Kidney glomerular epithelial cell (primary cell): Measurements from ENCODE around the gene PARP3.
A peak's percentile ranks its signal among the peaks of the same experiment; 100 is the strongest.

Experiments
- DNase-seq: peaks from one replicate; lab custom pipeline; 2025; lab: John Stamatoyannopoulos, UW

Gene PARP3

DNA sequence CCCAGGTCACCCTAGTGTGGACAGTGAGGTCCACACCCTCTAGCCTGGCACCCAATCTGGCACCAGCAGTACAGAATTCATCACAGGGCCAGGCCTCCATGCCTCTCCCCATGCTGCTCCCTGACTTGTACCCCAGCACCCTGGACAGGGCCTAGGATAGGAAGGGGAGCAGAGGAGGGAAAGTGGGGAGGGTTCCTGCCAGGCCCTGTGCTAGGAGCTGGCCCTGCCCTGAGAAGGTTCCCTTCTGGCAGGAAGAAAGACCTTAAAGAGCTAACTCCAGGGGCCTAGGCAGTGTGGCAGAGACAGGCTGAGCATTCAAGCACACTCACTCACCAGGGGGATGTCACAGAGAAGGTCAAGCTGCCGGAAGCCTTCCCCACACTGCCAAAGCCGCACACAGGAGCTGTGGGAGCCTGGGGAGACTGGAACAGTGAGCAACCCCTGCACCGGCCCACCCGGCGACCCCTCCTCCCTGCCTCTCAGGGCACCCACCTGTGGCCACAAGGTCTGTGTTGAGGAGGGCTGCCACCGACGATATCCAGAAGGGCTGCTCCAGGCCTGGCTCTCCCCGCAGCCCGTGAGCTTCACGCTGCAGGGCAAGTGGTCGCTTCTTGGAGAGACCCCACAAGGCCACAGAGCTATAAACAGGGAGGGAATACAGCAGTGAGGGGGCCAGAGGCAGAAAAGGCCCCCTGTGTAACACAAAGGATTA lies 7.9 kb upstream of the PARP3 start:
- DNase-seq, result no peak

GRCh38 chr3:51934991-51935885 lies 6.9 kb upstream of the PARP3 start:
- DNase-seq, result no peak

DNA sequence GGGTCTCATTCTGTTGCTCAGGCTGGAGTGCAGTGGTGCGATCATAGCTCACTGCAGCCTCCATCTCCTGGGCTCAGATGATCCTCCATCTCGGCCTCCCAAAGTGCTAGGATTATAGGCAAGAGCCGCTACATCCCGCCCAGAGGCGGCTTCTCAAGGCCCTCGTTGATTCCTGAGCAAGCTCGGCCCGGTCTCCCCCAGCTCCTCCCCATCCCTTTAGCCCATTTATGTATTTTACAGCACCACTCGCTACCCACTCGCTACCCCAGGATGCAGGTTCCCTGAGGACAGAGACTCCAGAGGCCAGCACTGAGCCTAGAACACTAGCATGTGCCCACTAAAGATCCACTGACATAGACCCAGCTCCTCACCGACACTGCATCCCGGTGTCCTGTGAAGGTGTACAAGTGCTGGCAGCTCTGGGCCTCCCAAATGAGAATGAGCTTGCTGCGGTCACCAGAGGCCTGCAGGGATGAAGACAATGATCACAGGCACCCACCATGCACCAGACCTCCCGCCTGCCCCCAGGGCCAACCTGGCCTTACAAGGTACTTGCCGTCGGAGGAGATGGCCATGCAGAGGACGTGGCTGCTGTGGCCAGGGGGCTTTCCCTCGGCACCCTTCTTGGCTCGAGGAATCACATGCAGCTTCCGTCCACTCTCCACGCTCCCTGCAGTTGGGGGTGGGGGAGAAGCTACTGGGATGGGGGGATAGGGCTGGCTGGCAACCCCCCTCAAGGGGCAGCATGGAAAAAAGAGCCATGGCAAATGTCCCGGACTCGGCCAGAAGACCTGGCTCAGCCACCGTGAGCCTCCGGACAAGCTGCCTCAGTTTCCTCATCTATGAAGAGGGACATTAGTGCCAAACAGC lies 6.0 kb upstream of the PARP3 start:
- DNase-seq, result no peak

DNA sequence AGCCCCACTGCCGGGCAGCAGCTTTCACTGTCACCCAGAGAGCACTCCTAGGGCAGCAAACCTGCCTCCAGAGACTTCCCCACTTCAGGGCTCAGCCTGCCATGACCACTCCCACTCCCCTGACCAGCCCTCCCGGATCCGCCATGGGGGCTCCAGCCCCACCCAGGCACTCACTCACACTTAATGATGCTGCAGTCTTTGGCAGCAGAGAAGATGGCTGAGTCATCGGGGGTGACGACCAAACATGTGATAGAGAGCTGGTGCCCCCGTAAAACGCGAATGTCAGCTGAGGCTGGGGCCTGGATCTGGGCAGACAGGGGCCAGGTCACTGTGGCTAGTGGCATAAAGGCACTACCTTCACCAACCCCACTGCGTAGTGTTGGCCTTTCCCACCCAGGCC lies 5.1 kb upstream of the PARP3 start:
- DNase-seq, result no peak

DNA sequence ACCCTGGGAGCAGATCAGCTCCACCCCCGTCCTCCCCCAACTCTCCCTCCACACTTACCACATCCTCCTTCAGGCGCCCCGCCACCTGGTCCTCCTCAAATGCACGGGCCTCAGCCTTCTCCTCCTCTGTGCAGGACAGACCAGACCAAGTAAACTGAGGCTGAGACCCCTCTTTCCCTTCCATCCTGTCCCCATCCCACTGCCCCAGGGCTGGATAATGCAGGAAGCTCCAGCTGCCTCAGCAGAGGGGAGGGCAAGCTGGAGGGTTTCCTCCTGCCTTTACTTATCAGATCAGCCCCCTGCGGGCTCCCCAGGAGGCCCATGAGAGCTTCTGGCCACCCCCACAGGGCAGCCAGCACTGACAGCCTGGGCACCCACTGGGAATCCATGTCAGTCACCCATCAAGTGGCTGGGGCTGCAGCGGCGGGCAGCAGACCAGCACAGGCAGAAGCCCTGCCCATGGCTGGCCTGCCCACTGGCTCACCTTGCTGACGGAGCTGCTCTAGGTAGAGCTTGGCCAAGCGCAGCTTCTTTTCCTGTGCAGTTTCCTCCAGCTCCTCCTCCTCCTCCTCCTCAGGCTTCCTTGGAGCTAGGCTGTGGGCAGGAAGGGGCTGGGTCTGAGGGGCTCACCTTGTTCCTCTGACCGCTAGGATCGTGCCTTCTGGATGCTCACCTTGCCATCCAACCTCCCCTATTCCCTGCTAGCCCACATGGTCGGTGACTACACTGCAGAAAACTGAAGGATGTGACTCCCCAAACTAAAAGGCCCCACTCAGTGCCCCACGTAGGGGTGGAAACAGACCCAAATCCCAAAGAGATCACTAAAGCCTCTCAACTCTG lies 4.3 kb upstream of the PARP3 start:
- DNase-seq, result no peak

GRCh38 chr3:51938780-51939425 lies 3.3 kb upstream of the PARP3 start:
- no peak for DNase-seq

GRCh38 chr3:51940648-51941462 lies 1.3 kb upstream of the PARP3 start:
- no peak for DNase-seq

DNA sequence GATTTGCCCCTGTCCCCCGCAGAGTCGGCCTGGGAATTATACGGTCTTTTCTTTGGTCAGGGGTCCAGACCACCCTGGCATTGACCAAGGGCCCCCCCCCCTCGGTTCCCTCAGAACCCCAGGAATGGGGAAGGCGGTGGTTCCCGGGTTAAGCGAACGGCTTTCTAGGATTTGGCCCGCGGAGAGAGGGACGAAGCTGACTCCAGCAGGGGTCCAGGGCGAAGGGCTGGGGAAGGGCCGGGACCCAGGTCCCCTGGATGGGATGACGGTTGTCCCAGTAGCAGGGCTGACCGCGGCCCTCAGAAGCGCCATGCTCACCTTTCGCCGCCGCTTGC lies 733 bp upstream of the PARP3 start:
- no peak for DNase-seq

DNA sequence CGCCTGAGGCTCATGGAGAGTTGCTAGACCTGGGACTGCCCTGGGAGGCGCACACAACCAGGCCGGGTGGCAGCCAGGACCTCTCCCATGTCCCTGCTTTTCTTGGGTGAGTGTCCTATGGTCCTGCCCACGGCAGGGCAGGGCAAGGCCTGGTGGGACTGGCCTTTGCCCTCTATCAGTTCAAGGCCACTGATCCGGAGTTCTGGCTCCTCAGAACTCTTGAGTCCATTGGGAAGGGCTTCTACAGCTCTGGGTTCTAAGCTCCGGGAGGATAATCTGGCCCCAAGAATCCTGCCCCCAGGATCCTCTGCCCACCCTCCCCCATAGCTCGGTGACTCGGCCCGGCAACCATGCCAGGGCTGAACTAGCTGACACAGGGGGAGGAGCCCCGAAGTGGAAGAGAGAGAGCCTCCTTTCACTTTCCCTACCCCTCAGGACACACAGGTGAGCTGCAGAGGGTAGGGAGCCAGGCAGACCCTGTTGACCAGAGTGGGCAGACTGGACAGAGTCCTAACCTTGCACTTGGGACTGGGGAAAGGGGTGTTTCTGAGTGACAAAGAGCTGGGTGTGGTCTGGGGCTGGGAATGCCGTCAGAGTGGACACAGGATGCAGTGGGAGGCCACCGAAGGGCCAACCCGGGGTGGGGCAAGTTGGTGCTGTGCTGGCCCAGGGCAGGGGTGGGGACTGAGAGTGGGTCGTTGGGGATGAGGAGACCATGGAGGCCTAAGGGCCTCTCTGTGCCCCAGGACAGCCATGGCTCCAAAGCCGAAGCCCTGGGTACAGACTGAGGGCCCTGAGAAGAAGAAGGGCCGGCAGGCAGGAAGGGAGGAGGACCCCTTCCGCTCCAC lies 664 bp downstream of the PARP3 start:
- peak; percentile 36 for DNase-seq

DNA sequence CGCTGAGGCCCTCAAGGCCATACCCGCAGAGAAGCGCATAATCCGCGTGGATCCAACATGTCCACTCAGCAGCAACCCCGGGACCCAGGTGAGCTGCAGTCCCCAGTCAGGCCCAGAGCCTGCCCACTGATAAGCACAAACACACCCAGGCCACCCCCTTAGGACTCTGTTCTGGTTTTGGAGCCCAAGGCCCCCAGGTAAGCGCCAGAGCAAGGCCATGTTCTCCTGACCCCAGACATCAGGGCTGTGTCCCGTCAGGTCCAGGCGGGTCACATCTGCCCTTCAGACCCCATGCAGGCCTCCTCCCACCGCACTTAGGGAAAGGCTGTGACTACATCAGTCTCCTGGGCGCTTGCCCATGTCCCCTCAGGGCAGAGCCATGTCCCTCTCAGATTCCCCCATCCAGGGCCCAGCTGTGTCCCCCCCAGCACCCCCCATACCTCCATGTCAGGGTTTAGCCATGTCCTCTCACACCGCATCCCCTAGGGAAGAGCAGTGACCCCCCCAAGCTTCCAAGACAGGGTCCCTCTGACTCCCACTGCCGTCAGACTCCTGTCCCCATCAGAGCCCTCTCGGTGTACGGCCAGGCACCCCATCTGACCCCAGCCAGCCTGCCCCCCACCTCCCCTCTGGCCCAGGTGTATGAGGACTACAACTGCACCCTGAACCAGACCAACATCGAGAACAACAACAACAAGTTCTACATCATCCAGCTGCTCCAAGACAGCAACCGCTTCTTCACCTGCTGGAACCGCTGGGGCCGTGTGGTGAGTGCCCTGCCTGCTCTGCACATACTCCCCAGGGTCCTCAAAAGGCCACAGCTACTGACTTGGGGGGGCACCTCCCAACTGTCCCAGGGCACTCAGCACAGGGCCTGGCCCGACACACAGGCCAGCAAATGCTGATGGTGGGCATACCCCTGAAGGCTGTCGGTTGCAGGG lies 1.6 kb downstream of the PARP3 start:
- no peak for DNase-seq

- DNase-seq, result no peak
These were observed 2.4 kb downstream of the PARP3 start for GRCh38 chr3:51944451-51945021.

DNA sequence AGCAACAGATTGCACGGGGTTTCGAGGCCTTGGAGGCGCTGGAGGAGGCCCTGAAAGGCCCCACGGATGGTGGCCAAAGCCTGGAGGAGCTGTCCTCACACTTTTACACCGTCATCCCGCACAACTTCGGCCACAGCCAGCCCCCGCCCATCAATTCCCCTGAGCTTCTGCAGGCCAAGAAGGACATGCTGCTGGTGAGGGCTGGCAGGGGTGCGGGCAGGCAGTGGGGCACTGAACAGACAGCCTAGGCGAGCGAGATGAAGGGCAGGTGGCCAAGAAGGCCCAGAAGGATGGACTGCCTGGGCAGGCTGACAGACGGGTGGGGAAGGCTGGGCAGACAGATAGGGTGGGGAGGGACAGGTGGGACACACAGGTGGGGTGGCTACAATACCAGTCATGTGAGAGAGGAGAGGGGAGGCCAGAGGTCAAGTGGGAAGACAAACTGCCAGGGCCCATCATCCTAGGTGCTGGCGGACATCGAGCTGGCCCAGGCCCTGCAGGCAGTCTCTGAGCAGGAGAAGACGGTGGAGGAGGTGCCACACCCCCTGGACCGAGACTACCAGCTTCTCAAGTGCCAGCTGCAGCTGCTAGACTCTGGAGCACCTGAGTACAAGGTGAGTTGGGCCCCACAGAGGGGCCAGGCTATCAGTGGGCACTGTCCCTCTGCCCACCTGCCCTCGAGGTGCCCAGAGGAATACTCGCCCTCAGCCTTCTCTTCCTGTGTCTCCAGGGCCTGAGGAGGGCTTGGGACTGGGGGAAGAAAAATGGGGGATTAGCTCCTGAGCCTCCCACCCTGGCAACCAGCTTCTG lies 3.1 kb downstream of the PARP3 start:
- no peak for DNase-seq

DNA sequence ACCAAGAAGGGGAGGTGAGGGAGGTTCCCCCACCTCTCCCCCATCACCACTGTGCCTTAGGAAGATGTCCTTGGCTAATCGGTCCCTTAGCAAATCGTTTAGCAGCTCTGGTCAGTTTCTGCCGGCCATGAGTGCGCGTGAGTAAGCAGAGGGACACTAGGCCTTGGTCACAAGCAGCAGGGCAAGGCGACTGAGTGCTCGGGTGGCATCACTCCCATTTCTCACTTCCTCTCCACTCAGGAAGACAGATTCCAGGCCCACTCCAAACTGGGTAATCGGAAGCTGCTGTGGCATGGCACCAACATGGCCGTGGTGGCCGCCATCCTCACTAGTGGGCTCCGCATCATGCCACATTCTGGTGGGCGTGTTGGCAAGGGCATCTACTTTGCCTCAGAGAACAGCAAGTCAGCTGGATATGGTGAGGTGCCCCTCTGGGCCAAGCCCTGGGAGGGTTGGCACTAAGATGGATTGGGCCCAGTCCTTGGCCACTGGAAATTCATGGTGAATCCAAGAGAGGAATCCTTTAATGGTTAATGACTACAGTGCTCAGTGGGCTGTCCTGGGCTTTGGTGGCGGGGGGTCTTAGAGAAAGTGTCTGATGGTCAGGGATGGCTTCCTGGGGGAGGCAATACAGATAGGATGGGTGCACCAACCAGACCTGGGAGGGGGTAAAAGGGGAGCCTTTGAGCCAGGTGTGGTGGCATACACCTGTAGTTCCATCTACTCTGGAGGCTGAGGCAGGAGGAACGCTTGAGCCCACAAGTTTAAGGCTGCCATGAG lies 4.0 kb downstream of the PARP3 start:
- no peak for DNase-seq

- no peak for DNase-seq
These were observed 4.6 kb downstream of the PARP3 start for GRCh38 chr3:51946796-51947195.

DNA sequence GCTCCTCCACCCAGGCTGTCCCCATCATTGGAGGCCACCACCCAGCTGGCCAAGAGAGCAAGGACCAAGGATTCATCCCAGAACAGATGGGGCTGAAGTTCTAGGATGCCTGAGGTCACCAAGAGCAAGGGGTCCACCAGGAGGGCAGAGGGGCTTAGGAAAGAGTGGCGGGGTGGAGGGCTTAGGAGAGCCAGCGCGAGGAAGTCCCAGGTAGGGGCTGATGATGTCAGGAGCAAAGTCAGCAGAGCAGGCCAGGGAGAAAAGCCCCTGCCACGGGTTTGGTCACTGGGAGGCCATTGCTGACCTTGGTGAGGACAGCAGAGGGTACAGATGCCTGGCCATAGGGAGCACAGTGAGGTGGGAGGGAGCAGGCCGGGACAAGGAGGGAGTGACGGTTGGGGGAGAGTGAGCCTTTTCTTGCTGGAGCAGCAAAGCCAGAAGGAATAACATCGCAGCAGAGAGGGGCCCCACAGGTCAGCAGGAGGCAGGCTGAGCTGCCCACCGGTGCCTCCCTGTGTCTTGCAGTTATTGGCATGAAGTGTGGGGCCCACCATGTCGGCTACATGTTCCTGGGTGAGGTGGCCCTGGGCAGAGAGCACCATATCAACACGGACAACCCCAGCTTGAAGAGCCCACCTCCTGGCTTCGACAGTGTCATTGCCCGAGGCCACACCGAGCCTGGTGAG lies 5.2 kb downstream of the PARP3 start:
- no peak for DNase-seq
